ENCODE results near the gene TTLL8.

Gene TTLL8

GRCh38 chr22:50012211-50013181 lies 45.6 kb downstream of the TTLL8 start, which contains the start of gene IL17REL:
Gene IL17REL (minus strand): TSS chr22:50012765. CDS start chr22:50012646, 119 bp downstream.
- no peak for TF ChIP-seq CTCF (IDR thresholded peaks at IDR 0.05; ENCODE audit: insufficient read depth, low read depth, low read length, missing control alignments)
- no peak for DNase-seq (ENCODE audit: low read depth)
- H3K4me3 ChIP-seq (ENCODE audit: low read length) = no peak within 1 kb of the TSS

- TF ChIP-seq CTCF (IDR thresholded peaks at IDR 0.05; ENCODE audit: insufficient read depth, low read depth, low read length, missing control alignments) = no peak
- no peak for DNase-seq (ENCODE audit: low read depth)
- H3K4me3 ChIP-seq (ENCODE audit: low read length) = no peak overlapping the region
These were observed 46.5 kb downstream of the TTLL8 start for GRCh38 chr22:50011447-50012210.

- DNase-seq (ENCODE audit: low read depth) = no peak
- TF ChIP-seq CTCF (IDR thresholded peaks at IDR 0.05; ENCODE audit: insufficient read depth, low read depth, low read length, missing control alignments) = no peak
- H3K4me3 ChIP-seq (ENCODE audit: low read length) = no peak overlapping the region
These were observed 47.2 kb downstream of the TTLL8 start for GRCh38 chr22:50010676-50011446.

GRCh38 chr22:50009765-50010675 lies 48.1 kb downstream of the TTLL8 start:
- DNase-seq (ENCODE audit: low read depth) = no peak
- TF ChIP-seq CTCF (IDR thresholded peaks at IDR 0.05; ENCODE audit: insufficient read depth, low read depth, low read length, missing control alignments) = no peak
- no peak overlapping the region for H3K4me3 ChIP-seq (ENCODE audit: low read length)

- H3K4me3 ChIP-seq (ENCODE audit: low read length) = no peak overlapping the region
- DNase-seq (ENCODE audit: low read depth) = no peak
- TF ChIP-seq CTCF (IDR thresholded peaks at IDR 0.05; ENCODE audit: insufficient read depth, low read depth, low read length, missing control alignments) = no peak
These were observed 48.8 kb downstream of the TTLL8 start for GRCh38 chr22:50009251-50009650.

All from epithelial cell of esophagus (primary cell).